Fibroblast of peridontal ligament (primary cell): ENCODE data around the gene UBE2U.

Experiments
- DNase-seq: peaks from one replicate; pipeline ENCODE4 v3.0.0-alpha.2; 2010; ENCODE audit errors: extremely low read depth

Gene UBE2U

GRCh38 chr1:64203420-64203819, at the start of gene UBE2U:
UBE2U (plus strand) TSS chr1:64203623; CDS start chr1:64204051, 428 bp downstream.
- no peak for DNase-seq

GRCh38 chr1:64155278-64155677, 48.1 kb upstream of the UBE2U start:
- DNase-seq: no peak

GRCh38 chr1:64161357-64161941, 42.0 kb upstream of the UBE2U start:
- DNase-seq: peak; percentile 88

- no peak for DNase-seq
Measured at GRCh38 chr1:64162151-64162550, 41.3 kb upstream of the UBE2U start.

- no peak for DNase-seq
Measured at GRCh38 chr1:64162804-64163203, 40.6 kb upstream of the UBE2U start.

- DNase-seq: no peak
Measured at GRCh38 chr1:64163431-64163830, 40.0 kb upstream of the UBE2U start.

GRCh38 chr1:64163970-64164369, 39.5 kb upstream of the UBE2U start:
- peak; percentile 78 for DNase-seq

GRCh38 chr1:64166629-64167028, 36.8 kb upstream of the UBE2U start:
- no peak for DNase-seq

GRCh38 chr1:64167176-64167575, 36.2 kb upstream of the UBE2U start:
- peak; percentile 97 for DNase-seq

GRCh38 chr1:64171246-64171645, 32.2 kb upstream of the UBE2U start:
- no peak for DNase-seq

- DNase-seq: peak; percentile 38
Measured at GRCh38 chr1:64171797-64172281, 31.6 kb upstream of the UBE2U start.

GRCh38 chr1:64172458-64172983, 30.9 kb upstream of the UBE2U start:
- DNase-seq: peak; percentile 86

GRCh38 chr1:64173336-64173940, 30.0 kb upstream of the UBE2U start:
- peak; percentile 36 for DNase-seq

- DNase-seq: no peak
Measured at GRCh38 chr1:64175639-64176038, 27.8 kb upstream of the UBE2U start.

- DNase-seq: no peak
Measured at GRCh38 chr1:64176659-64177058, 26.8 kb upstream of the UBE2U start.

GRCh38 chr1:64179588-64179987, 23.8 kb upstream of the UBE2U start:
- DNase-seq: no peak

GRCh38 chr1:64182207-64182606, 21.2 kb upstream of the UBE2U start:
- no peak for DNase-seq

- no peak for DNase-seq
Measured at GRCh38 chr1:64183395-64184002, 19.9 kb upstream of the UBE2U start.

GRCh38 chr1:64184003-64184440, 19.4 kb upstream of the UBE2U start:
- peak; percentile 69 for DNase-seq

GRCh38 chr1:64186138-64186897, 17.1 kb upstream of the UBE2U start:
- DNase-seq: no peak

GRCh38 chr1:64186898-64187280, 16.5 kb upstream of the UBE2U start:
- DNase-seq: no peak

GRCh38 chr1:64187646-64188045, 15.8 kb upstream of the UBE2U start:
- no peak for DNase-seq
